ENCODE data around the gene TAPBPL.
"Not testable (repeated sequence)": the region's sequence is repeated elsewhere in the genome, so short reads cannot be mapped to it uniquely, and the experiment has no call there.

Gene TAPBPL

DNA sequence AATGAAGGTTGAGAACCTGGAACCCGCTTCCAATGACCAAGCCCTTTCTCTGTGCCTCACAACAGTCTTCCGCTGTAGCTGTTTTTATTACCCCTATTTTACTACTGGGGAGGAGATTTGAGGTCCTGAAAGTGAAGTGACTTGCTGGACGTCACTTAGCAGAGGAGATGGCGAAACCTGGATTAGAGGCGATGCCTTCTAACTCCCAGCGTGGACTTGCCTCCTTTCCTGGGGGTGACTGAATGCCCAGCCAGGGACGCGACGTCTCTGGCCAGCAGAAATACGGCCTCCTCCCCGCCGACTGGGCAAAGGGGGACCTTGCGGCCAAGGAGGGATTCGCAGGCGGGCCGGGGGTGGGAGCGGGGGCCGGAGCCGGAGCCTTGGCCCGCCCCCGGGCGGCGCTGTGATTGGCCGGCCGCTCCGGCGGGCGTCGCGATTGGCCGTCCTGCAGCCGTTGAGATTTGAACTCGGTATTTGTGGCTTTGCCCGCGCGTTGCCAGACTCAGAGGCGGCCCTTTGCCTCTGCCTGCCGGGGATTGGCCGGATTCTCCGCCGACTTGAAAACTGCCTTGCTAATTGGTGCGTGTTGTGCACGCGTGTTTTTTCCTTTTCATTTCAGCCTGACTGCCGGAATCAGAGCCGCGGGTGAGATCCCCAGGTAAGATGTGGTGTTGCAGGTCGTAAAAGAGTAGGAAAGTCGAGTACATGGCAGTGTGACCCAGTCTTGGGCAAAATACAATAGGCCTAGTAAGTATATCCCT, 41.8 kb downstream of the TAPBPL start, which contains the start of gene NCAPD2:
TSS of gene NCAPD2 (plus strand) at position 606 of the 761 bp plus-strand sequence. CDS start 997 bp downstream, outside the sequence.
- peak; percentile 98 for DNase-seq (ENCODE audit: low spot score)

DNA sequence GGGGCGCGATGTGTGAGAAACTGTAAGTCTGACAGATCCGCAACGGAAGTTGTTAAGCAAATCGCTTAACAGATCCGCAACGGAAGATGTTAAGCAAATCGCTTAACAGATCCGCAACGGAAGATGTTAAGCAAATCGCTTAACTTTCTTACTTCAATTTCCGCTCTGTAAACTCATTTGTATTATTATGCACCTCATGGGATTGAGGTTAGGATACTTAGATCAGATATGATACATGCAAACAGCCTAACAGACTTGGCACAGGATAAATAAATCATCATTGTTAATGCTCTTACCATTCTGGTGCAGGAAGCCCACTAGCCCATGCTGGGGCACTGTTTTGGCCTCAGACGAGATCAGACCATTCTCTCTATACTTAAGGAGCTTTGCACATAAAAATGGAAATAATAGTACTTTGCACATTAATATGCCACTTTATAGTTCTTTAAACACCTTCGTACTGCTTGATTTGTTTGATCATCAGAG, 42.5 kb downstream of the TAPBPL start:
- DNase-seq (ENCODE audit: low spot score), result no peak

DNA sequence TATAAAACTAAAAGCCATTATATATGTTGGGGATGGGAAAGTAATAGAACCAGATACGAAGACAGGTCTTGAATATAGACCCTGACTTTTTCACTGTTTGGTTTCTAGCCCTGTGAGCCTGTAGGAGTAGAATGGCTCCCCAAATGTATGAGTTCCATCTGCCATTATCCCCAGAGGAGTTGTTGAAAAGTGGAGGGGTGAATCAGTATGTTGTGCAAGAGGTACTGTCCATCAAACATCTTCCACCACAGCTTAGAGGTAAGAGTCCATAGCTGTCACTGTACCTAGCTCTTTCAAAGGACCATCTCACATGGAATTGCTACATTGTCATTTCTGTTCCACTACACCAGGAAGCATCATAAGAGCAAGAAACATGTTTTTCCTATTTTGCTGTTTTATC, 43.1 kb downstream of the TAPBPL start:
- no peak for DNase-seq (ENCODE audit: low spot score)

DNA sequence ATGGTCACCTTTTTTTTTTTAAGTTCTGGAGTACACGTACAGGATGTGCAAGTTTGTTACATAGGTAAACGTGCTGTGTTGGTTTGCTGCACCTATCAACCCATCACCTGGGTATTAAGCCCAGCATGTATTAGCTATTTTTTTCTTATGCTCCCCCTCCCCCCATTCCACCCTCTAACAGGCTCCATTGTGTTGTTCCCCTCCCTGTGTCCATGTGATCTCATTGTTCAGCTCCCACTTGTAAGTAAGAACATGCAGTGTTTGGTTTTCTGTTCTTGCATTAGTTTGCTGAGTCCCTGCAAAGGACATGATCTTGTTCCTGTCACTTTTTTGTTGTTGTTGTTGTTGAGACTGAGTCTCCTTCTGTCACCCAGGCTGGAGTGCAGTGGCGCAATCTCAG, 45.4 kb downstream of the TAPBPL start:
- not testable (repeated sequence) for DNase-seq (ENCODE audit: low spot score)

DNA sequence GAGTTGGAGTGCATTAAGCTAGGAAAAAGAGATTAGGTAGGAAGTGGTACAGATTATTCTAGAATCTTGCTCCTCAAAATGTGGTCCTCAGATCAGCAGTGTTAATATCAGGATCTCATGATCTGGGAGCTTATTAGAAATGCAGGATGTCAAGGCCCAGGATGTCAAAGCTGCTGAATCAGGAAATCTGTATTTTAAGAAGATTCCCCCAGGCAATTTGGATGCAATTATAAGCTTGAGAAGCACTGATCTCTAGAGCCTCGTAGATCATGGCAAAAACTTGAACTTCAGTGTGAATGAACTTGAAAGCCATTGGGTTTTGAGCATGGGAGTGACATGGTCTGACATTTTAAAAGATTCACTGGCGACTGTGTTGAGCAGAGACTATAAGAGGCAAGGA, 48.6 kb downstream of the TAPBPL start:
- no peak for DNase-seq (ENCODE audit: low spot score)

DNA sequence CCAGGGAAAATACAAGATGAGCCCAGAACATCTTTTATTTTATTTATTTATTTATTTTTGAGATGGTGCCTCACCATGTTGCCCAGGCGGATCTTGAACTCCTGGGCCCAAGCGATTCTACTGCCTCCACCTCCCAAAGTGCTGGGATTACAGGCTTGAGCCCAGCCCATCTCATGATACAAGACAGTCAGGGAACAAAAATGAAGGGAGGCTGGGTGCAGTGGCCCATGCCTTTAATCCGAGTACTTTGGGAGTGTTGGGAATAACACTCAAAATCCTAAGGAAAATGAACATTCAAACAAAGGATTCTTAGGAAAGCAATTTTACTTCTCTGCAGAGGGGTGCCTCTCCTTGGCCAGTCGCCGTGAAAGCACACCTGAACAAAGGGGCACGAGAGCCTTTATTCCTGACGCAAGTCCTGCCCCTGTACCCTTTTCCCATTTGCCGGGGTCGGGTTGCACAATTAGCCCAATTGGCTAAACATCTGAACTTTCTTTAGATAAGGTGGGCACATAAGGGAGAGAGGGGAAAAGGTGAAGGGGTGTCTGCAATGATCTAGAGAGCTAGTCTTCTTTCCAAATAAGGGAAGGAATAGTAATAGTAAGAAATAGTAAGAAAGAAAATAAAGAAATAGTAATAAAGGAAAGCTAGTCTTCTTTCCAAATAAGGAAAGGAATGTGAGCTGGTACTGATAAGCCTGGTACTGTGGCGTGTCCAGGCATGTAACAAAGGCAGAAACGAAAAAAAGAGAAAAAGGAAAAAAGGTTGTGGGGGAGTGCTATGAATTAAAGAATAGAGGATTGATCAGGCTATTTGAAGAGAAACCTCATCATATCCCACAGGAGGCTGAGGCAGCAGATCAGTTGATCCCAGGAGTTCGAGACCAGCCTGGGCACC, 55.5 kb downstream of the TAPBPL start:
- DNase-seq (ENCODE audit: low spot score), result no peak

DNA sequence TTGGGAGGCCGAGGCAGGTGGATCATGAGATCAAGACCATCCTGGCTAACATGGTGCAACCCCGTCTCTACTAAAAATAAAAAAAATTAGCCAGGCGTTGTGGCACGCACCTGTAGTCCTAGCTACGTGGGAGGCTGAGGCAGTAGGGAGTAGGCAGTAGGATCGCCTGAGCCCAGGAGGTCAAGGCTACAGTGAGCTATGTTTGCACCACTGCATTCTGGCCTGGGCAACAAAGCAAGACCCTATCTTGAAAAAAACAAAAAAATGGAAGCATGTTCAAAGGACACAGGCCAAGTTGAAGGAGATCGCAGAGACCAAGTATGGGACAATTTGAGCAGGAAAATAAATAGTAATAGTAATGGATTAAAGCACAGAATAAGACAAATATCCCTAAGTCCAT, 56.2 kb downstream of the TAPBPL start:
- no peak for DNase-seq (ENCODE audit: low spot score)
